K562 (cell line): ENCODE results near the gene SHANK1. TPM values are rescaled to one million over a fixed set of nuclear protein-coding genes. Genes with fewer than 3 reads are reported as not detected.

Experiments used
- BCOR ChIP-seq: fragments of 450-650 bp; IDR thresholded peaks from 2 replicates; pipeline ENCODE4 v1.6.1; 2016
- CREB1 ChIP-seq, 2 experiments: sonication (generic) in 1 of 2; formaldehyde crosslinking in 1 of 2; IDR thresholded peaks; 2 replicates each; pipeline versions ENCODE4 v1.6.1 to v1.8.0; 2012 to 2022; ENCODE audit warnings: inconsistent platforms in 1 of 2, mild to moderate bottlenecking in 1 of 2, missing genetic modification reagents in 1 of 2, moderate library complexity in 1 of 2
- DEAF1 ChIP-seq: fragments of 450-650 bp; formaldehyde crosslinking; IDR thresholded peaks from 2 replicates; pipeline ENCODE4 v1.4.0; 2020; ENCODE audit warnings: mild to moderate bottlenecking, moderate library complexity
- E4F1 ChIP-seq: fragments of 250-450 bp; sonication (Bioruptor Pico); IDR thresholded peaks from 2 replicates; pipeline ENCODE4 v1.5.0; 2021; ENCODE audit warnings: mild to moderate bottlenecking, borderline replicate concordance
- GABPB1 ChIP-seq: sonication (generic); formaldehyde crosslinking; IDR thresholded peaks from 2 replicates; pipeline ENCODE4 v1.8.0; 2022; ENCODE audit warnings: mild to moderate bottlenecking, missing genetic modification reagents
- GTF2F1 ChIP-seq: IDR thresholded peaks from 2 replicates; pipeline ENCODE4 v1.6.1; 2011; ENCODE audit warnings: low read depth, low read length, improper control_type of control experiment
- MBD2 ChIP-seq: sonication (generic); IDR thresholded peaks from 2 replicates; pipeline ENCODE4 v1.6.1; 2016; ENCODE audit warnings: low read depth, borderline replicate concordance
- MEF2A ChIP-seq: IDR thresholded peaks from 2 replicates; pipeline ENCODE4 v1.6.1; 2011; ENCODE audit warnings: low read depth, mild to moderate bottlenecking, low read length, moderate library complexity; ENCODE audit not compliant: control insufficient read depth
- NBN ChIP-seq: fragments of 450-650 bp; IDR thresholded peaks from 2 replicates; pipeline ENCODE4 v1.6.1; 2016; ENCODE audit warnings: low read depth, mild to moderate bottlenecking
- PBX2 ChIP-seq, 2 experiments: IDR thresholded peaks in 1 of 2; conservative IDR thresholded peaks in 1 of 2; 2 replicates each; pipeline ENCODE4 v1.6.1; 2016; ENCODE audit warnings: low read depth in 2 of 2, mild to moderate bottlenecking in 1 of 2, missing compliant biosample characterization in 1 of 2, missing genetic modification characterization in 1 of 2, moderate library complexity in 1 of 2
- SIN3A ChIP-seq, 2 experiments: fragments of 150-350 bp in 1 of 2; IDR thresholded peaks; 2 replicates each; pipeline ENCODE4 v1.6.1; 2011 to 2016; ENCODE audit warnings: borderline replicate concordance in 2 of 2, low read depth in 2 of 2, low read length in 2 of 2, mild to moderate bottlenecking in 2 of 2, moderate library complexity in 2 of 2; ENCODE audit not compliant: control insufficient read depth in 1 of 2
- SMAD3 ChIP-seq: fragments of 450-650 bp; formaldehyde crosslinking; conservative IDR thresholded peaks from 2 replicates; pipeline ENCODE4 v1.4.0; 2020; ENCODE audit warnings: mild to moderate bottlenecking
- SMARCB1 ChIP-seq: IDR thresholded peaks from 2 replicates; pipeline ENCODE4 v1.6.1; 2011; ENCODE audit warnings: improper control_type of control experiment, low read depth; ENCODE audit not compliant: insufficient read length
- TCF15 ChIP-seq: fragments of 250-450 bp; sonication (Bioruptor Pico); IDR thresholded peaks from 2 replicates; pipeline ENCODE4 v1.8.0; 2022; ENCODE audit warnings: moderate library complexity, mild to moderate bottlenecking, inconsistent platforms
- ZBTB7A ChIP-seq: IDR thresholded peaks from 2 replicates; pipeline ENCODE4 v1.6.1; 2011; ENCODE audit warnings: low read depth, mild to moderate bottlenecking, low read length, moderate library complexity, borderline replicate concordance; ENCODE audit not compliant: control insufficient read depth
- ZNF76 ChIP-seq: fragments of 250-450 bp; sonication (Bioruptor Pico); IDR thresholded peaks from 2 replicates; pipeline ENCODE4 v1.4.0; 2020; ENCODE audit warnings: mild to moderate bottlenecking, moderate library complexity, borderline replicate concordance
- ZNF764 ChIP-seq: fragments of 250-450 bp; sonication (Bioruptor Pico); IDR thresholded peaks from 2 replicates; pipeline ENCODE4 v1.4.0; 2020; ENCODE audit warnings: low read depth, mild to moderate bottlenecking, moderate library complexity
- polyA plus RNA-seq, 8 experiments: library from polyadenylated mRNA; depleted of rRNA in 4 of 8; stranded (reverse) in 5 of 8; unstranded in 3 of 8; fragments of >200 nt; fragmentation: Nextera tagmentation in 2 of 8; fragmentation: Illumina TruSeq in 1 of 8; extraction: Ambion mirVana in 2 of 8; extraction: Trizol in 1 of 8; gene quantifications; 2 replicates each; pipeline versions ENCODE4 v1.2.1 to v1.2.3, GENCODE V29; 2011 to 2014; ENCODE audit warnings: inconsistent platforms in 1 of 8, missing spikeins in 1 of 8
- total RNA-seq, 7 experiments: library from RNA; depleted of rRNA in 6 of 7; stranded (reverse); fragments of >200 nt in 6 of 7; fragmentation: Illumina TruSeq in 2 of 7; extraction: Trizol in 2 of 7; gene quantifications; 2 replicates each; pipeline versions ENCODE4 v1.2.1 to v1.2.3, GENCODE V29; 2011 to 2021; ENCODE audit warnings: low replicate concordance in 1 of 7

SHANK1 gene
- total and polyA plus RNA-seq, 9 of the 15 experiments (the other 6 are each of a cell fraction or from before 2014, with no cell fraction given), result 0.33 to 1.3 (median 0.55) TPM; not detected in 2

GRCh38 chr19:50724522-50725217 lies 5.1 kb upstream of the SHANK1 start (continued):
- TF ChIP-seq DEAF1 (CRISPR knock-in tag) (peak; percentile 70), ZNF764 (CRISPR knock-in tag) (no peak), MEF2A (no peak), E4F1 (no peak), GTF2F1 (no peak), NBN (peak; percentile 81; the same call in 1 of the 2 replicates), MBD2 (peak; percentile 26; the same call in 1 of the 2 replicates), ZBTB7A (peak; percentile 90; the same call in 1 of the 2 replicates), SMARCB1 (no peak), SMAD3 (no peak), GABPB1 (CRISPR knock-in tag) (no peak), TCF15 (CRISPR knock-in tag) (no peak), CREB1 (IDR thresholded peaks at IDR 0.05) (no peak; the same call in 1 of the 2 replicates), CREB1 (CRISPR knock-in tag; IDR thresholded peaks at IDR 0.05) (peak; percentile 80; the same call in 1 of the 2 replicates), SIN3A (IDR thresholded peaks at IDR 0.05; ENCODE audit: borderline replicate concordance in 2 of 2, control insufficient read depth in 1 of 2, low read depth in 2 of 2, low read length in 2 of 2) (peak; percentile 22 to 75; a peak in 3 of 4 replicates), ZNF76 (no peak), PBX2 (CRISPR knock-in tag; IDR thresholded peaks at IDR 0.05; ENCODE audit: low read depth) (no peak), PBX2 (tag; conservative IDR thresholded peaks at IDR 0.05; ENCODE audit: low read depth) (no peak), BCOR (peak; percentile 82)
